ENCODE results near the gene PDE6B.
A peak's percentile ranks its signal among the peaks of the same experiment; 100 is the strongest.

Gene PDE6B

GRCh38 chr4:657338-657833 lies 32.0 kb downstream of the PDE6B start:
- Histone ChIP-seq H3K36me3 (replicated peaks) (no peaks in the 10 kb centered on the region), H3K27me3 (ENCODE audit: low read depth) (no peaks in the 10 kb centered on the region), H3K9me3 (0 out of 2 replicates have a peak, but pooled peaks cover 2% of the 10 kb centered on the region), H3K4me3 (no peak overlapping the region), H3K4me1 (no peaks in the 10 kb centered on the region)
- in situ Hi-C loops (cut with MboI; ENCODE audit: low sequenced_read_pairs): no loop called here
- DNase-seq (ENCODE audit: low spot score in 2 of 2): no peak

DNA sequence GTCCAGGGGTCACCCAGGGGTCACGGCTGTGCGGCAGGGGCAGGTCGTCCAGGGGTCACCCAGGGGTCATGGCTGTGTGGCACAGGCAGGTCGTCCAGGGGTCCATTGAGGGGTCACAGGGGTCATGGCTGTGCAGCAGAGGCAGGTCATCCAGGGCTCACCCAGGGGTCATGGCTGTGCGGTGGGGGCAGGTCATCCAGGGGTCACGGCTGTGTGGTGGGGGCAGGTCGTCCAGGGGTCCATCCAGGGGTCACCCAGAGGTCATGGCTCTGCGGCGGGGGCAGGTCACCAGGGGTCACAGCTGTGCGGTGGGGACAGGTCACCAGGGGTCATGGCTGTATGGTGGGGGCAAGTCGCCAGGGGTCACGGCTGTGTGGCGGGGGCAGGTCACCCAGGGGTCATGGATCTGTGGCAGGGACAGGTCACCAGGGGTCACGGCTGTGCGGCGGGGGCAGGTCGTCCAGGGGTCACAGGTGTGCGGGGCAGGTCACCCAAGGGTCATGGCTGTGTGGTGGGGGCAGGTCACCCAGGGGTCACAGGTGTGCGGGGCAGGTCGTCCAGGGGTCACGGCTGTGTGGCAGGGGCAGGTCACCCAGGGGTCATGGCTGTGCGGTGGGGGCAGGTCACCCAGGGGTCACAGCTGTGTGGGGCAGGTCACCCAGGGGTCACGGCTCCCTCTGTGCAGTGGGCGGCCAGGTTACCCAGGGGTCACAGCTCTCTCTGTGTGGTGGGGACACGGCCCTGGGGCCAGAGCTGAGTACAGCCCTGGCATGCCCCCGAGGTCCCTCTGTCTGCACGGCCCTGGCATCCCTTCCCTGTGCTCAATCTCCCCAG lies 32.7 kb downstream of the PDE6B start:
- Histone ChIP-seq H3K9me3 (no peaks in the 10 kb centered on the region), H3K27me3 (ENCODE audit: low read depth) (no peaks in the 10 kb centered on the region), H3K36me3 (replicated peaks) (no peaks in the 10 kb centered on the region), H3K4me1 (no peaks in the 10 kb centered on the region), H3K4me3 (no peak overlapping the region)
- in situ Hi-C loops (cut with MboI; ENCODE audit: low sequenced_read_pairs): no loop called here
- DNase-seq (ENCODE audit: low spot score in 2 of 2): no peak

- no peaks in the 10 kb centered on the region for H3K36me3 ChIP-seq (replicated peaks)
Measured at GRCh38 chr4:658681-659667, 33.6 kb downstream of the PDE6B start.

DNA sequence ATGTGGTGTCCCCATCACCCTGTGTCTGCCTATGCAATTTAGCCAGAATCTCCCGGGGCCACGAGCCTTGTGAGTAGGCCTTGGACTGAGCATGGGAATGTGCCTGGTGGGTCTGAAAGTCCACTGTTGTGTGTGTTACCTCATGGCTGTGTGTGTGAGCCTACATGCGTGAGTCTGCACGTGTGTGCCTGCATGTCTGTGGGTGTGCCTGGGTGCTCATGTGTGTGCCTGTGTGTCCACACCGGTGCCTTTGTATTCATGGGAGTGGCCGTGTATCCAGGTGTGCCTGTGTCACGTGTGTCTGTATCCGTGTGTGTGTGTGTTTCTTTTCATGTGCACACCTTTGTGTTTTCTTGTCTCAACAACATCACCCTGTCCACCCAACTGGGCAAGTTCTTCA lies 34.5 kb downstream of the PDE6B start:
- no peak for DNase-seq (ENCODE audit: low spot score in 2 of 2)
- in situ Hi-C loops (cut with MboI; ENCODE audit: low sequenced_read_pairs): no loop called here

More at GRCh38 chr4:658681-659667, 33.6 kb downstream of the PDE6B start:
- Histone ChIP-seq H3K9me3 (no peaks in the 10 kb centered on the region), H3K4me3 (no peak overlapping the region), H3K4me1 (peaks cover 3% of the 10 kb centered on the region; the same call in 1 of the 2 replicates), H3K27me3 (ENCODE audit: low read depth) (no peaks in the 10 kb centered on the region)
- in situ Hi-C loops (cut with MboI; ENCODE audit: low sequenced_read_pairs): no loop called here
- no peak for DNase-seq (ENCODE audit: low spot score in 2 of 2)

DNA sequence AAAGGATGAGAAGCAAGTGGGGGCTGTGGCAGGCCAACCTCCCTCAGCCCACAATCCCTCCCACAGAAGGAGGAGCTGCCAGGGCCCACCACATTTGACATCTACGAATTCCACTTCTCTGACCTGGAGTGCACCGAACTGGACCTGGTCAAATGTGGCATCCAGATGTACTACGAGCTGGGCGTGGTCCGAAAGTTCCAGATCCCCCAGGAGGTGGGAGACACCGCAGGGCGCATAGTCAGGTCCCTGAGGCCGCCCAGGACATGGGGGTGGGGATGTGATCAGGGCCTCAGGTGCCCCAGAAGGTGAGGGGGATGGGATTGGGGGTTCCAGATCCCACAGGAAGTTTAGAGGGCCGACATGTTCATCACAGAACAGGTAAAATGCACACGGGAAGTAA lies 35.0 kb downstream of the PDE6B start:
- no peaks in the 10 kb centered on the region for H3K27me3 ChIP-seq (ENCODE audit: low read depth)
- H3K4me3 ChIP-seq: no peak overlapping the region
- peaks cover 3% of the 10 kb centered on the region; the same call in 1 of the 2 replicates for H3K4me1 ChIP-seq
- no peaks in the 10 kb centered on the region for H3K36me3 ChIP-seq (replicated peaks)
- no peak for DNase-seq (ENCODE audit: low spot score in 2 of 2)
- no peaks in the 10 kb centered on the region for H3K9me3 ChIP-seq
- in situ Hi-C loops (cut with MboI; ENCODE audit: low sequenced_read_pairs): no loop called here

More for the DNA sequence above, 34.5 kb downstream of the PDE6B start:
- Histone ChIP-seq H3K27me3 (ENCODE audit: low read depth) (no peaks in the 10 kb centered on the region), H3K36me3 (replicated peaks) (no peaks in the 10 kb centered on the region), H3K9me3 (no peaks in the 10 kb centered on the region), H3K4me3 (no peak overlapping the region), H3K4me1 (peaks cover 3% of the 10 kb centered on the region; the same call in 1 of the 2 replicates)

- Histone ChIP-seq H3K27me3 (ENCODE audit: low read depth) (no peaks in the 10 kb centered on the region), H3K4me3 (no peak overlapping the region), H3K4me1 (peaks cover 3% of the 10 kb centered on the region; the same call in 1 of the 2 replicates), H3K9me3 (no peaks in the 10 kb centered on the region), H3K36me3 (replicated peaks) (no peaks in the 10 kb centered on the region)
- in situ Hi-C loops (cut with MboI; ENCODE audit: low sequenced_read_pairs): no loop called here
- DNase-seq (ENCODE audit: low spot score in 2 of 2): no peak
Measured at GRCh38 chr4:661231-661630, 35.9 kb downstream of the PDE6B start.

DNA sequence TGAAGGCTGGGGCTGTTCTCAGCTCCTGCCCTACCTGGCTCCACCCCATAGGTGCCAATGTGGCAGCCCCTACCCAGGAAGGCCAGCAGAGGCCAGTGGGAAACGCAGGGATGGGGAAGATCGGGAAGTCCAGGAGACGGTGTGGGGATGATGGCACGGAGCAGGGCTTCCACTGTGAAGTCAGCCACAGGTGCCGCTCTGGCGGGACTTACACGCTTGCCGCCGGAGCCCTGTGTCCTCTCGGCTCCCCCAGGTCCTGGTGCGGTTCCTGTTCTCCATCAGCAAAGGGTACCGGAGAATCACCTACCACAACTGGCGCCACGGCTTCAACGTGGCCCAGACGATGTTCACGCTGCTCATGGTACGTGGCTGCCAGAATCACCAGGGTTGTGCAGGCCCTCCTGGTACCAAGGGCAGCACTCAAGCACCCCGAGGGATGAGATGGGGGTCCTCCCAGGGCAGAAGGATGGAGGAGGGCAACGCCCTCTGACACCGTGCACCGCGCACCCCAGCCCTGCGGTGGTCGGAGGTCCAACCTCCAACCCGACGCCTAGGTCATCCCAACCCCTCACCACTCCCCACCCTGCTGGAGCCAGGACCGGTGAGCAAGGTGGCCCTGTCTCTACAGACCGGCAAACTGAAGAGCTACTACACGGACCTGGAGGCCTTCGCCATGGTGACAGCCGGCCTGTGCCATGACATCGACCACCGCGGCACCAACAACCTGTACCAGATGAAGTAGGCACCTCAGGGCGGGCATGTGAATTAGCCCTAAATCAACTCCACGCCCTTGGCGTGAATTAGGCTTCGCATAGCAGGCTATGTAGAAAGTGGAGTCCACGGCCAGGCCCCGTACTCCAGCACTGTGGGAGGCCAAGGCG lies 36.7 kb downstream of the PDE6B start:
- DNase-seq (ENCODE audit: low spot score in 2 of 2): no peak
- no peak overlapping the region for H3K4me3 ChIP-seq
- in situ Hi-C loops (cut with MboI; ENCODE audit: low sequenced_read_pairs): no loop called here
- peaks cover 3% of the 10 kb centered on the region; the same call in 1 of the 2 replicates for H3K4me1 ChIP-seq
- no peaks in the 10 kb centered on the region for H3K27me3 ChIP-seq (ENCODE audit: low read depth)
- H3K36me3 ChIP-seq (replicated peaks): no peaks in the 10 kb centered on the region
- H3K9me3 ChIP-seq: no peaks in the 10 kb centered on the region

DNA sequence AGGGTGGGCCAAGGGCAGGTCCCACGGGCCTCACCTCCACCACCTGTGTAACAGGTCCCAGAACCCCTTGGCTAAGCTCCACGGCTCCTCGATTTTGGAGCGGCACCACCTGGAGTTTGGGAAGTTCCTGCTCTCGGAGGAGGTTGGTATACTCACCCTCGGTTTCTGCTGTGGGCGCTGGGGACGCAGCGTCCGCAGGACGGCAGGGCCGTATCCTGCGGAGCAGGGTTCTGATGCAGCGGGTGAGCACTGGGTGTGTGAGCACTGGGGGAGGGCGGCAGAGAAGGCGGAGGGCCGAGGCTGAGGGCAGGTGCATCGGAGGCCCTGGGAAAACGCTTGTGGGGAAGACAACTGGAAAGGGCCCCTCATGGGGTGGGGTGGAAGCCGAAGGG lies 37.7 kb downstream of the PDE6B start:
- no peaks in the 10 kb centered on the region for H3K27me3 ChIP-seq (ENCODE audit: low read depth)
- H3K4me3 ChIP-seq: peak overlapping the region; percentile 31
- peaks cover 3% of the 10 kb centered on the region; the same call in 1 of the 2 replicates for H3K4me1 ChIP-seq
- in situ Hi-C loops (cut with MboI; ENCODE audit: low sequenced_read_pairs): no loop called here
- H3K9me3 ChIP-seq: no peaks in the 10 kb centered on the region
- H3K36me3 ChIP-seq (replicated peaks): no peaks in the 10 kb centered on the region
- no peak for DNase-seq (ENCODE audit: low spot score in 2 of 2)

GRCh38 chr4:663438-664428 lies 38.4 kb downstream of the PDE6B start:
- in situ Hi-C loops (cut with MboI; ENCODE audit: low sequenced_read_pairs): no loop called here
- peak; percentile 25 to 87 for DNase-seq (ENCODE audit: low spot score in 2 of 2)
- no peaks in the 10 kb centered on the region for H3K36me3 ChIP-seq (replicated peaks)
- H3K9me3 ChIP-seq: no peaks in the 10 kb centered on the region
- peak overlapping the region; percentile 31 for H3K4me3 ChIP-seq
- peaks cover 3% of the 10 kb centered on the region; the same call in 1 of the 2 replicates for H3K4me1 ChIP-seq
- no peaks in the 10 kb centered on the region for H3K27me3 ChIP-seq (ENCODE audit: low read depth)

DNA sequence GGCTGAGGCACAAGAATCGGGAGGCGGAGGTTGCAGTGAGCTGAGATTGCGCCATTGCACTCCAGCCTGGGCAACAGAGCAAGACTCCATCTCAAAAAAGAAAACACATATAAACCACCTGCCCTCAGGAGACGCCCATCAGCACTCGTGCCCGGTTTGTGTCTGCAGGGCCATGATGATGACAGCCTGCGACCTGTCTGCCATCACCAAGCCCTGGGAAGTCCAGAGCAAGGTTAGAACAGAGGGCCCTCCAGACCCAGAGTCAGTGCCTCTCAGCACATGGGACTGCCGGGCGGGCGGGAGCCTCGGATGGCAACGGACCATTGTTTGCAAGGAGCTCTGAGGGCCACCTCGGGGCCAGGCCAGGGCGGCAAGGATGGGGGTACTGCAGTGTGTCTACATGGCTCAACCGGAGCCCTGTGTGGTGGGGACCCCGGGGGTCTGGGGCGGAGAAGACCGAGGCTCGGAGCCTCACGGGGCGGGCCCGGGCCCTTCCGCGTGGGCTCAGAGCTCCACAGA lies 39.4 kb downstream of the PDE6B start:
- H3K36me3 ChIP-seq (replicated peaks): no peaks in the 10 kb centered on the region
- DNase-seq (ENCODE audit: low spot score in 2 of 2): no peak
- H3K4me1 ChIP-seq: peaks cover 3% of the 10 kb centered on the region; the same call in 1 of the 2 replicates
- H3K4me3 ChIP-seq: no peak overlapping the region; the same call in 1 of the 2 replicates
- in situ Hi-C loops (cut with MboI; ENCODE audit: low sequenced_read_pairs): no loop called here
- H3K9me3 ChIP-seq: no peaks in the 10 kb centered on the region
- H3K27me3 ChIP-seq (ENCODE audit: low read depth): no peaks in the 10 kb centered on the region

- H3K9me3 ChIP-seq: no peaks in the 10 kb centered on the region
- peaks cover 3% of the 10 kb centered on the region; the same call in 1 of the 2 replicates for H3K4me1 ChIP-seq
- no peaks in the 10 kb centered on the region for H3K27me3 ChIP-seq (ENCODE audit: low read depth)
- in situ Hi-C loops (cut with MboI; ENCODE audit: low sequenced_read_pairs): no loop called here
- H3K4me3 ChIP-seq: no peak overlapping the region
- H3K36me3 ChIP-seq (replicated peaks): peaks cover under 1% of the 10 kb centered on the region; the same call in 1 of the 2 replicates
- no peak for DNase-seq (ENCODE audit: low spot score in 2 of 2)
Measured at GRCh38 chr4:665381-665750, 40.0 kb downstream of the PDE6B start.
